Measurements from ENCODE around the gene GRB10.

The GRB10 gene

DNA sequence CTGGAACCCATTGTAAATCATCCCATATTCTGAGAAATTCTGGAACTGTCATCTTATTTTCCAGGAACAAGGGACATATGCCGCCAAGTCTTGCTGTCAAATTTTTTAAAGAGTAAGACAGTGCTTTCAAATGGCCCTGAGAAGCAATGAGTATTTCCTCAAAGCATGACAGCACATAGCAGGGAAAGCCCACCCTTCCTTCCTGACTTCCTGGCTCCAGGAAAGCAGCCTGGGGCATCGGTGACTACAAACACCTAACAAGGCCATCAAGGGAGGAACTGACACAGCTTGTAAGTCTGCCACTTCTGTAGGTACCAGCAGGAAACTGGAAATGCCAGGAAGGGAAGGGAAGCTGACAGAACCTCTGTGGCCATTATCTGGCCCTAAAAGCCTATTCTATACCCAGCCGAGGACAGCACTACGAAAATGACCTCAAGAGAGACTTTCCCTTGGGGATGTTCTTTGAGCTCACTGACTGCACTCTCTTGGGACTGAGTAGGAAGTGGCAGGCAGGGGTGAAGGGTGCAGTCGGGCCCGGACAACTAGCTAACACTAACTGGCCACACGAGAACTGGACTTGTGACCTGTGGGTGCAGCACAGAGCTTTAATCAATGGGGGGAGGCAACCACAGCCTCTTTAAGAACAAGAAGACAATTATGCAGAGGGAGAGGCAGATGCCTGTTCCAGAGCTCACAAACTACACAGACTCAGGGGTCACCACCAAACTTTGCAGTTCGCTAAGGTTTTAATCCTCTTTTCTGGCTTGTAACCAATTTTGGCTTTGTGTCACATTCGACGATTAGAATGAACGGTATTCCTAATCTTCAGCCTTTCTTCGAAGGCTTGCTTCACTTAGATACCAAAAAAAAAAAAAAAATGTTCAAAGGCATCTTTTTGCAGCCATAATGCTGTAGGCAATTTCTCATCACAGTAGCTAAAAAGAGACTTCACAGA is 52.0 kb downstream of the GRB10 start:
- H3K4me1 Mint-ChIP-seq, result no peaks in the 10 kb centered on the region

DNA sequence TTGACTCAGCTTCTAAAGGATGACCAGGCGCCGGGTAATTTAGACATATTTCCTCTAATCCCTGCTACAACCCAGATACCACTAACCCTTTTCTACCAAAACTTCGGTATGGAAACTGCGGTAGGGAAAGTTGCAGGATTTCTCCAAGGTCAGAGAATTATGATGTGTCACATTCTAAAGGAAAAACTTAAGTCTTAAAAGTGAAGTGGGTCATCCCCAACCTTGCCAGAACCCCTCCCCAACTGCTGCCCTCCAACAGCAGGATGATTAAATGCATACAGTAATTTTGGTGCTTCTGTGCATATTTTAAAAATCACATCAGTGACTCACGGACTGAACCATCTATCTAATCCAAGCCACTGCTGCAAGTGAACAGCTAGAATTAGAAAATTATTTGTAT is 52.7 kb downstream of the GRB10 start:
- H3K4me3 Mint-ChIP-seq, result no peak overlapping the region
- no peaks in the 10 kb centered on the region for H3K27me3 Mint-ChIP-seq (ENCODE audit: low read depth)
- TF ChIP-seq, protein P1, sequence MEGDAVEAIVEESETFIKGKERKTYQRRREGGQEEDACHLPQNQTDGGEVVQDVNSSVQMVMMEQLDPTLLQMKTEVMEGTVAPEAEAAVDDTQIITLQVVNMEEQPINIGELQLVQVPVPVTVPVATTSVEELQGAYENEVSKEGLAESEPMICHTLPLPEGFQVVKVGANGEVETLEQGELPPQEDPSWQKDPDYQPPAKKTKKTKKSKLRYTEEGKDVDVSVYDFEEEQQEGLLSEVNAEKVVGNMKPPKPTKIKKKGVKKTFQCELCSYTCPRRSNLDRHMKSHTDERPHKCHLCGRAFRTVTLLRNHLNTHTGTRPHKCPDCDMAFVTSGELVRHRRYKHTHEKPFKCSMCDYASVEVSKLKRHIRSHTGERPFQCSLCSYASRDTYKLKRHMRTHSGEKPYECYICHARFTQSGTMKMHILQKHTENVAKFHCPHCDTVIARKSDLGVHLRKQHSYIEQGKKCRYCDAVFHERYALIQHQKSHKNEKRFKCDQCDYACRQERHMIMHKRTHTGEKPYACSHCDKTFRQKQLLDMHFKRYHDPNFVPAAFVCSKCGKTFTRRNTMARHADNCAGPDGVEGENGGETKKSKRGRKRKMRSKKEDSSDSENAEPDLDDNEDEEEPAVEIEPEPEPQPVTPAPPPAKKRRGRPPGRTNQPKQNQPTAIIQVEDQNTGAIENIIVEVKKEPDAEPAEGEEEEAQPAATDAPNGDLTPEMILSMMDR (IDR thresholded peaks at IDR 0.05; ENCODE audit: unreplicated experiment in 3 of 3), result no peak
- H3K36me3 Mint-ChIP-seq (ENCODE audit: low read depth), result peaks cover 19% of the 10 kb centered on the region
- H3K27ac Mint-ChIP-seq, result no peak overlapping the region
- H3K9me3 Mint-ChIP-seq, result no peaks in the 10 kb centered on the region
- H3K4me1 Mint-ChIP-seq, result no peaks in the 10 kb centered on the region

More for the DNA sequence above, 52.0 kb downstream of the GRB10 start:
- H3K27ac Mint-ChIP-seq, result no peak overlapping the region
- TF ChIP-seq, protein P1 (IDR thresholded peaks at IDR 0.05; ENCODE audit: unreplicated experiment in 3 of 3), result no peak
- H3K36me3 Mint-ChIP-seq (ENCODE audit: low read depth), result peaks cover 24% of the 10 kb centered on the region
- H3K9me3 Mint-ChIP-seq, result peaks cover 3% of the 10 kb centered on the region
- no peak overlapping the region for H3K4me3 Mint-ChIP-seq
- no peaks in the 10 kb centered on the region for H3K27me3 Mint-ChIP-seq (ENCODE audit: low read depth)

DNA sequence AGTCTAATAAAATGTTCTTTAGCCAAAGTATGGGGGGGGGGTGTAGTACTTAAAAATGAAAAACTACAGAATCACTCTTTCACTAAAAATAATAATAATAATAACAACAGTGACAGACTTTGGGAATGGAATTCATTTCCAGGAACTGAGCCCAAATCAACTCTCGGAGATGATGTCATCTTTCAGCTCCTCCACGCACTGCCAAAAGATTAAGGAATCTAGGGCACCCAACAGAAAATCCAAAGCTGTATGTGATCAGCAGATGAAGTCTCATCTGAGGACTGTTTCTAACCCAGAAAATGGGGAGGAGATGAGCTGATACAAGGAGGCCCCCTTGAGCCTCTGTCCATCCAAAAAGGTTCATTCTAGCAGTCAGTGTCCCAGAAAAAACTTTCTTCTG is 54.5 kb downstream of the GRB10 start:
- no peaks in the 10 kb centered on the region for H3K27me3 Mint-ChIP-seq (ENCODE audit: low read depth)
- no peaks in the 10 kb centered on the region for H3K4me1 Mint-ChIP-seq
- H3K4me3 Mint-ChIP-seq, result no peak overlapping the region
- H3K9me3 Mint-ChIP-seq, result no peaks in the 10 kb centered on the region
- no peak overlapping the region for H3K27ac Mint-ChIP-seq
- peaks cover 11% of the 10 kb centered on the region for H3K36me3 Mint-ChIP-seq (ENCODE audit: low read depth)
- TF ChIP-seq, protein P1 (IDR thresholded peaks at IDR 0.05; ENCODE audit: unreplicated experiment in 3 of 3), result no peak

DNA sequence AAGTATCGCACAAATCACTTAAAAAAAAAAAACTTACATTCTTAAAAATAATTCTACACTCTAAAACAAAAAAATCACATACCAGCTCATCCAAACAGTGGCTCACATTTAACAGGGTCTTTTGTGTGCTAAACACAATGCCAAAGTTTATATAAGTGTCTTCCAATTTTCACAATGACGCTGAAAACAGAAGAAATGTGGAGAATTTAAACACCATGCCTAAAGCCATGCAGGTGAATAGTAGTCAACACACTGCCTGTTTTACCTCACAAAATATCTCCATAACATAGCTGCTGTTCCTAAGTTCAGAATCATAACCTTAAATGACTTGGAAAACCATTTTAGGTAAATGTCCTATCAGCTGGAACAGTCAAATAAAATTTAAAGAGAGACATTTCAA is 55.0 kb downstream of the GRB10 start:
- TF ChIP-seq, protein P1 (IDR thresholded peaks at IDR 0.05; ENCODE audit: unreplicated experiment in 3 of 3), result no peak
- Mint-ChIP-seq H3K36me3 (ENCODE audit: low read depth) (peaks cover 10% of the 10 kb centered on the region), H3K27me3 (ENCODE audit: low read depth) (no peaks in the 10 kb centered on the region), H3K27ac (no peak overlapping the region), H3K4me1 (no peaks in the 10 kb centered on the region), H3K4me3 (no peak overlapping the region), H3K9me3 (no peaks in the 10 kb centered on the region)

DNA sequence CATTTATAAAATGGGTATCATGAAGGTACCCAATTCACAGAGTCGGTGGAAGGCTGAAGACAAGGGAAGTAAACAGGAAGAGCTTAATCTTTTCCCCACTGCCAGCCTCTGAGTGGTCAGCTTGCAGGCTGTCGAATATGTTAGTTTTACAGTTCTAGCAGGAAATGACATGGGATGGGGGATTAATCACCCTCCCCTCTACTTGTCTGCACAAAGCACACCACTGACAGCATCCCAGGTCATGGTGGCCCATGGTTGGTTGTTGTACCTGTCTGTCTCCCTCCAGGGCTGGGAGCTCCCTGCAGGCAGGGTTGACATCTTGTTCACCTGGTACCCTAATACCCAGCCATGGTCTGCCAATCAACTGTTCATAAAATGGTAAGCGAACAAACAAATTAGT is 55.6 kb downstream of the GRB10 start:
- Mint-ChIP-seq H3K27ac (no peak overlapping the region), H3K4me3 (no peak overlapping the region), H3K27me3 (ENCODE audit: low read depth) (no peaks in the 10 kb centered on the region), H3K4me1 (no peaks in the 10 kb centered on the region), H3K9me3 (no peaks in the 10 kb centered on the region), H3K36me3 (ENCODE audit: low read depth) (peaks cover 7% of the 10 kb centered on the region)
- TF ChIP-seq, protein P1 (IDR thresholded peaks at IDR 0.05; ENCODE audit: unreplicated experiment in 3 of 3), result no peak

DNA sequence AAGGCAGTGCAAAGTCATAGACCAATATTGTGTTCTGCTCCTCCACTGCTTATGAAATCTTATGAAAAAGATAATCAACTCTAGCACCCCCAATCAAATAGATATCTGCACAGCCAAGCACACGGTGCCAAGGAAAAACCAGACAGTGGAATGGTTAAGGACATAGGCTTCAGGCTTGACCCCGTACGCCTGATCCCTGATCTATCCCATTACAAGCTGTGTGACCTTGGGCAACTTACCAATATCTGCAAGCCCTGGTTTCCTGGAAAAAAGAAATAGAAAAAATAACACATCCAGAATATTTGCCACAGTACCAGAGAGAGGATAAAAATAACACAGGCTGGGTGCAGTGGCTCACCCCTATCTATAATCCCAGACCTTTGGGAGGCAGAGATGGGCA is 56.9 kb downstream of the GRB10 start:
- Mint-ChIP-seq H3K4me1 (peaks cover 10% of the 10 kb centered on the region), H3K27ac (no peak overlapping the region), H3K36me3 (ENCODE audit: low read depth) (peaks cover 2% of the 10 kb centered on the region), H3K27me3 (ENCODE audit: low read depth) (no peaks in the 10 kb centered on the region), H3K9me3 (no peaks in the 10 kb centered on the region), H3K4me3 (no peak overlapping the region)
- TF ChIP-seq, protein P1 (IDR thresholded peaks at IDR 0.05; ENCODE audit: unreplicated experiment in 3 of 3), result no peak

Measured in nephron (organoid).